ENCODE measurements around the gene DNAL4.

DNA sequence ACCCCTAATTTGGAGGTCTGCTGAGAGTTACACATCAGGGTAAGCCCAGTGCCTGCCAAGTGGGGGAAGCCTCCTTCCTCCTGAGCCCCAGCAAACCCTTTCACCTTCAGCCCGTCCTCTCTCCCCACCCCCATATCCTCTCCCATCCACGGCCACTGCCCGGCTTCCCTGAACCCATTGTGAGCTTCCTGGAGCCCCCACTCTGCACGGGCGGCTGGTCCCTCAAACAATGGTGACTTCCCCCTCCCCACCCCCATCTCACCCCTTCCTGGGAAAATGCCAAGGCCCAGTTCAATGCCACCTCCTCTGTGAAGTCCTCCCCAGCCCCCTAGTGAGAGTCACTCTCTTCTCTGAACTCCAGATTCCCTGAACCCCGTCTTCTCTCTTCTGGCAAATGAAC is 17.9 kb downstream of the DNAL4 start:
- no peak for TF ChIP-seq POLR2A (IDR thresholded peaks at IDR 0.05; ENCODE audit: low read depth)
- TF ChIP-seq, protein P1, sequence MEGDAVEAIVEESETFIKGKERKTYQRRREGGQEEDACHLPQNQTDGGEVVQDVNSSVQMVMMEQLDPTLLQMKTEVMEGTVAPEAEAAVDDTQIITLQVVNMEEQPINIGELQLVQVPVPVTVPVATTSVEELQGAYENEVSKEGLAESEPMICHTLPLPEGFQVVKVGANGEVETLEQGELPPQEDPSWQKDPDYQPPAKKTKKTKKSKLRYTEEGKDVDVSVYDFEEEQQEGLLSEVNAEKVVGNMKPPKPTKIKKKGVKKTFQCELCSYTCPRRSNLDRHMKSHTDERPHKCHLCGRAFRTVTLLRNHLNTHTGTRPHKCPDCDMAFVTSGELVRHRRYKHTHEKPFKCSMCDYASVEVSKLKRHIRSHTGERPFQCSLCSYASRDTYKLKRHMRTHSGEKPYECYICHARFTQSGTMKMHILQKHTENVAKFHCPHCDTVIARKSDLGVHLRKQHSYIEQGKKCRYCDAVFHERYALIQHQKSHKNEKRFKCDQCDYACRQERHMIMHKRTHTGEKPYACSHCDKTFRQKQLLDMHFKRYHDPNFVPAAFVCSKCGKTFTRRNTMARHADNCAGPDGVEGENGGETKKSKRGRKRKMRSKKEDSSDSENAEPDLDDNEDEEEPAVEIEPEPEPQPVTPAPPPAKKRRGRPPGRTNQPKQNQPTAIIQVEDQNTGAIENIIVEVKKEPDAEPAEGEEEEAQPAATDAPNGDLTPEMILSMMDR (IDR thresholded peaks at IDR 0.05), result no peak
- TF ChIP-seq POLR2AphosphoS5 (IDR thresholded peaks at IDR 0.05), result no peak
- TF ChIP-seq EP300 (IDR thresholded peaks at IDR 0.05), result no peak

Data from esophagus muscularis mucosa (tissue), 4 donors.